NCI-H1105 treated with DMSO at 0.1 percent for 48 hours (cell line): ENCODE results near the gene AFMID.

Experiments
- DNase-seq: peaks from one replicate; lab custom pipeline; 2025; lab: John Stamatoyannopoulos, UW

Gene AFMID

GRCh38 chr17:78180083-78180482 lies 7.1 kb upstream of the AFMID start:
- DNase-seq: no peak

GRCh38 chr17:78180508-78180907 lies 6.7 kb upstream of the AFMID start:
- no peak for DNase-seq

GRCh38 chr17:78182504-78182903 lies 4.7 kb upstream of the AFMID start:
- DNase-seq: no peak

- DNase-seq: no peak
Observed at GRCh38 chr17:78183916-78184315, 3.2 kb upstream of the AFMID start.

- no peak for DNase-seq
Observed at GRCh38 chr17:78184351-78184750, 2.8 kb upstream of the AFMID start.

GRCh38 chr17:78184868-78185267 lies 2.3 kb upstream of the AFMID start:
- no peak for DNase-seq

- no peak for DNase-seq
Observed at GRCh38 chr17:78185981-78186691, 1.0 kb upstream of the AFMID start.

GRCh38 chr17:78196716-78197115 lies 9.6 kb downstream of the AFMID start:
- no peak for DNase-seq

- DNase-seq: no peak
Observed at GRCh38 chr17:78197147-78197832, 10.1 kb downstream of the AFMID start.

- DNase-seq: no peak
Observed at GRCh38 chr17:78200451-78200850, 13.3 kb downstream of the AFMID start.

GRCh38 chr17:78202666-78203065 lies 15.5 kb downstream of the AFMID start:
- no peak for DNase-seq

- DNase-seq: no peak
Observed at GRCh38 chr17:78204387-78205123, 17.4 kb downstream of the AFMID start.

- no peak for DNase-seq
Observed at GRCh38 chr17:78205124-78205775, 18.1 kb downstream of the AFMID start.

GRCh38 chr17:78206298-78206697 lies 19.1 kb downstream of the AFMID start:
- DNase-seq: no peak

GRCh38 chr17:78208486-78208885 lies 21.3 kb downstream of the AFMID start:
- no peak for DNase-seq

GRCh38 chr17:78210111-78210510 lies 22.9 kb downstream of the AFMID start:
- DNase-seq: no peak

GRCh38 chr17:78211032-78211431 lies 23.9 kb downstream of the AFMID start:
- DNase-seq: no peak

GRCh38 chr17:78214016-78214705 lies 27.0 kb downstream of the AFMID start, which contains the start of gene BIRC5:
Gene BIRC5 (plus strand): TSS chr17:78214253. CDS start chr17:78214317, 64 bp downstream.
- peak; percentile 81 for DNase-seq

GRCh38 chr17:78214706-78215061 lies 27.5 kb downstream of the AFMID start:
- no peak for DNase-seq

GRCh38 chr17:78219396-78220150 lies 32.4 kb downstream of the AFMID start:
- DNase-seq: no peak

GRCh38 chr17:78223061-78223460 lies 35.9 kb downstream of the AFMID start:
- DNase-seq: no peak
